Ovary (tissue), 3 donors: ENCODE data around the gene NPHP1.

ENCODE experiments used
- POLR2A ChIP-seq: fragments of 450-650 bp; IDR thresholded peaks from one replicate; pipeline ENCODE4 v1.6.1; 2017; ENCODE audit warnings: antibody characterized with exemption, mild to moderate bottlenecking, moderate library complexity
- TF ChIP-seq, protein P1 (sequence below), 3 donors: fragments of 450-650 bp in 2 of 3; fragments of 200-600 bp in 1 of 3; IDR thresholded peaks; one replicate each; pipeline versions ENCODE4 v1.5.1 to v1.8.0; 2016 to 2022; ENCODE audit warnings: antibody characterized with exemption in 3 of 3, mild to moderate bottlenecking in 1 of 3
- donor health status: DM: no; HTN: no; CAD: no.

DNA sequence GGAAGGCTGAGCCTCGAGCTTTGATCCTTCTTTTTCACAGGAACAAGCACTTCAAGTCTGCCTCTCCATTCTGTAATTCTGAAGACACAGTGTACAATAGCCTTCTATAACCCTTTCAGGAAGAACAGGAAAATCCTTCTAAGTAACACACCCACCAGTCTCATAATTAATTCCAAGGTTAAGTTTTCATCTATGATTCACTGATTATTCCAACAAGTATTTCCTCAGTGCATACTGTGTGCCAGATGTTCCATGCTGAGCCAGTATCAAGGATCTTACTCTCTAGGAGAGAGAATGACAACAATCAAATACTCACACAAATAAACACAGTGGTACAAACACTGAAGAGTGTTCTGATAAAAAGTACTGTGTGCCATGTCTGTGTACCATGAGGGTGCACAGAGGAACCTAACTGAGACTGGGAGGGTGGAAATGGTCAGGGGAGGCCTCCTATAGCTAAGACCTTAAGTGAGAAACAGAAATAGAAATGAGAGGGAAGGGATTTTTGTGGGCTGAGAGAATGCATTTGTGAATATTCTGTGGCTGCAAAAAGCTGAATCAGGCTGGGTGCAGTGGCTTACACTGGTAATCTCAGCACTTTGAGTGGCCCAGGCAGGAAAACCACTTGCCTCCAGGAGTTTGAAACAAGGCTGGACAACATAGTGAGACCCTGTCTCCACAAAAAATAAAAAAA, 14.8 kb upstream of the NPHP1 start:
- TF ChIP-seq, protein P1, sequence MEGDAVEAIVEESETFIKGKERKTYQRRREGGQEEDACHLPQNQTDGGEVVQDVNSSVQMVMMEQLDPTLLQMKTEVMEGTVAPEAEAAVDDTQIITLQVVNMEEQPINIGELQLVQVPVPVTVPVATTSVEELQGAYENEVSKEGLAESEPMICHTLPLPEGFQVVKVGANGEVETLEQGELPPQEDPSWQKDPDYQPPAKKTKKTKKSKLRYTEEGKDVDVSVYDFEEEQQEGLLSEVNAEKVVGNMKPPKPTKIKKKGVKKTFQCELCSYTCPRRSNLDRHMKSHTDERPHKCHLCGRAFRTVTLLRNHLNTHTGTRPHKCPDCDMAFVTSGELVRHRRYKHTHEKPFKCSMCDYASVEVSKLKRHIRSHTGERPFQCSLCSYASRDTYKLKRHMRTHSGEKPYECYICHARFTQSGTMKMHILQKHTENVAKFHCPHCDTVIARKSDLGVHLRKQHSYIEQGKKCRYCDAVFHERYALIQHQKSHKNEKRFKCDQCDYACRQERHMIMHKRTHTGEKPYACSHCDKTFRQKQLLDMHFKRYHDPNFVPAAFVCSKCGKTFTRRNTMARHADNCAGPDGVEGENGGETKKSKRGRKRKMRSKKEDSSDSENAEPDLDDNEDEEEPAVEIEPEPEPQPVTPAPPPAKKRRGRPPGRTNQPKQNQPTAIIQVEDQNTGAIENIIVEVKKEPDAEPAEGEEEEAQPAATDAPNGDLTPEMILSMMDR (IDR thresholded peaks at IDR 0.05) = no peak
- no peak for TF ChIP-seq POLR2A
